Activated T-cell treated with anti-CD3 and anti-CD28 coated beads for 4 hours (primary cell): ENCODE results near the gene CXCL12.

Source experiments
- DNase-seq: peaks from one replicate; pipeline ENCODE4 v3.0.0-alpha.2; 2020

Gene CXCL12

GRCh38 chr10:44398747-44399658, 14.1 kb upstream of the CXCL12 start:
- no peak for DNase-seq

GRCh38 chr10:44398271-44398670, 13.4 kb upstream of the CXCL12 start:
- DNase-seq: no peak

- no peak for DNase-seq
Observed at GRCh38 chr10:44397476-44398225, 12.8 kb upstream of the CXCL12 start.

GRCh38 chr10:44396671-44397191, 11.8 kb upstream of the CXCL12 start:
- no peak for DNase-seq

- no peak for DNase-seq
Observed at GRCh38 chr10:44395902-44396670, 11.2 kb upstream of the CXCL12 start.

- no peak for DNase-seq
Observed at GRCh38 chr10:44395396-44395795, 10.5 kb upstream of the CXCL12 start.

- DNase-seq: no peak
Observed at GRCh38 chr10:44394696-44395381, 9.9 kb upstream of the CXCL12 start.

GRCh38 chr10:44393834-44394547, 9.1 kb upstream of the CXCL12 start:
- DNase-seq: no peak

GRCh38 chr10:44393051-44393630, 8.2 kb upstream of the CXCL12 start:
- DNase-seq: no peak

GRCh38 chr10:44392420-44392819, 7.5 kb upstream of the CXCL12 start:
- DNase-seq: no peak

- DNase-seq: no peak
Observed at GRCh38 chr10:44391981-44392380, 7.1 kb upstream of the CXCL12 start.

GRCh38 chr10:44390585-44391072, 5.7 kb upstream of the CXCL12 start:
- DNase-seq: no peak

GRCh38 chr10:44389556-44389955, 4.7 kb upstream of the CXCL12 start:
- DNase-seq: no peak

- no peak for DNase-seq
Observed at GRCh38 chr10:44389150-44389549, 4.3 kb upstream of the CXCL12 start.

GRCh38 chr10:44388641-44389040, 3.7 kb upstream of the CXCL12 start:
- no peak for DNase-seq

GRCh38 chr10:44387853-44388251, 3.0 kb upstream of the CXCL12 start:
- DNase-seq: no peak

GRCh38 chr10:44386546-44387052, 1.7 kb upstream of the CXCL12 start:
- DNase-seq: no peak

- no peak for DNase-seq
Observed at GRCh38 chr10:44385696-44386441, 972 bp upstream of the CXCL12 start.

- DNase-seq: no peak
Observed at GRCh38 chr10:44384601-44385025, 284 bp downstream of the CXCL12 start.
